ENCODE data around the gene SFT2D1. TPM values are rescaled to one million over a fixed set of nuclear protein-coding genes. Genes with fewer than 3 reads are reported as not detected.

SFT2D1 gene
- total RNA-seq, 3 donors from 2014 or later: 40.4 to 67.5 (median 53.3) TPM

DNA sequence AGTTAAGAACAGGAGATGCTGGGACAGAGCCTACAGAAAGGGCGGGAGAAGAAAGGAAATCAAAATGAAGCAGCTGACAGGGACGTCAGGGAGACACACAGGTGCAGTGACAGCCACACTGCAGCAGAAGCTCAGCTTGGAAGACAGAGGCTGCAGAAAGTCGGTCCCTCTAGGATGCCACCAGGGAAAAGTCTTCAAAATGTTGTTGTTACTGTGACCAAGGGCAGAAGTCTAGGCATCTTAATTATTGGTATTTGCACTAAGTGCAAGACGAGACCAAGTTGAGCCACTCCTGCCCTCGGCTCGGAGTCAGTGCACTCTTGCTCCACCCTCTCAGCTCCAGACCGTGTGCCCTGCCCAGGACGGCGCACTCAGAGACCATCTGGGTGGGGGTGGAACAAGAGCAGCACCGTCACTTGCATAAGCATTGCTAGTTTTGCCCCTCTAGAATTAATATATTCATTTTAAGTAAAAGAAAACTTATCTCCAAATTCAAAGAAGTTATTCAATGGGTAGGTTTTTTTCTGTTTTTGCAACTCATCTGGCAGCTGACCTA is 36.7 kb downstream of the SFT2D1 start:
- no peak overlapping the region for H3K4me3 ChIP-seq
- no peaks in the 10 kb centered on the region for H3K9me3 ChIP-seq
- DNase-seq (no peak), ATAC-seq (no peak)
- peaks cover 13% of the 10 kb centered on the region for H3K4me1 ChIP-seq (ENCODE audit: low read depth)
- no peaks in the 10 kb centered on the region for H3K36me3 ChIP-seq (ENCODE audit: low read depth)
- intact Hi-C loops (cut with DNase I, micrococcal nuclease): no loop called here
- no peak for TF ChIP-seq CTCF (IDR thresholded peaks at IDR 0.05)

GRCh38 chr6:166304106-166304505 is 38.2 kb downstream of the SFT2D1 start:
- intact Hi-C loops (cut with DNase I, micrococcal nuclease): no loop called here
- H3K36me3 ChIP-seq (ENCODE audit: low read depth): no peaks in the 10 kb centered on the region
- DNase-seq (no peak), ATAC-seq (no peak)
- H3K4me3 ChIP-seq: no peak overlapping the region
- no peak for TF ChIP-seq CTCF (IDR thresholded peaks at IDR 0.05)
- peaks cover 13% of the 10 kb centered on the region for H3K4me1 ChIP-seq (ENCODE audit: low read depth)
- H3K9me3 ChIP-seq: no peaks in the 10 kb centered on the region

DNA sequence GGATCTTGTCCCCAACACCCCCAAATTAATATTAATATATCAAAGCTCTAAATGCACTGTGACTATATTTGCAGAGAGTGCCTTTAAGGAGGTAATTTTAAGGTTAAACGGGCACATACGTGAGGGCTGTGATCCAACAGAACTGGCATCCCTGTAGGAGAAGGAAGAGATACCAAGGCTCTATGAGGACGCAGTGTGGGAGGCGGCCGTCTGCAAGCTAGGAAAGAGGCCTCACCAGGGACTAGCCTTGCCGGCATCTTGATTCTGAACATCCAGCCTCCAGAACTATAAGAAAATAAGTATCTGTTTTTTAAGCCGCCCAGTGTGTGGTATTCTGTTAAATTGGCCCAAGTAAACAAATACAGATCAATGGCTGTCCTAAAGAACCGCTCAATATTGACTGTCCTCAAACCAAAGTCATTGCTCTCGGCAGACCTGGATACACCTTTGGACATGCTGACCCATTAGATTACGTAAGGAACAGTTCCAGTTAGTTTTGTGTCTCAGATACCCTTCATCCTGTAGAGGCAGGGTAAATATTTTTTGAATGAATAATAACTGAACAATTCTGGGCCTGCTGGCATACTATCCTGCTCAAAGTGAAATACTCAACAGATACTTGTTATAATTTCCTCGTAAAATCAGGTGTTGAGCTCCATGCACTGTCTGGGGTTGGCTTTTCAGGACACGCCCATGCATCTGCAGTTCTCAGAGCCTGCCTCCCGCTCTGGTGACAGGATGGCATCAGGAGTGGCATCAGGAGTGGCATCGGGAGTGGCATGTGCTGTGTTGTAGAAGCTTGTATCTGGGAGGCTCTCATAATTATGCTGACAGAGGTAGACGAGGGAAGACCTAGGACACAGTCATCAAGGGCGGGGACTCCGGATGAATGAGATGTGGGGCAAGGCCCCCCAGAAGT is 40.5 kb downstream of the SFT2D1 start:
- Histone ChIP-seq H3K4me1 (ENCODE audit: low read depth) (peaks cover 1% of the 10 kb centered on the region), H3K9me3 (no peaks in the 10 kb centered on the region), H3K4me3 (no peak overlapping the region), H3K36me3 (ENCODE audit: low read depth) (no peaks in the 10 kb centered on the region)
- no peak for TF ChIP-seq CTCF (IDR thresholded peaks at IDR 0.05)
- no peak for DNase-seq
- intact Hi-C loops (cut with DNase I, micrococcal nuclease): no loop called here
- ATAC-seq: no peak

- no peaks in the 10 kb centered on the region for H3K36me3 ChIP-seq (ENCODE audit: low read depth)
- no peaks in the 10 kb centered on the region for H3K9me3 ChIP-seq
- no peak for ATAC-seq
- no peak for DNase-seq
- H3K4me3 ChIP-seq: no peak overlapping the region
- intact Hi-C loops (cut with DNase I, micrococcal nuclease): no loop called here
- no peaks in the 10 kb centered on the region for H3K4me1 ChIP-seq (ENCODE audit: low read depth)
- no peak for TF ChIP-seq CTCF (IDR thresholded peaks at IDR 0.05)
Measured at GRCh38 chr6:166300357-166300987, 41.9 kb downstream of the SFT2D1 start.

GRCh38 chr6:166297606-166298005 is 44.7 kb downstream of the SFT2D1 start:
- TF ChIP-seq CTCF (IDR thresholded peaks at IDR 0.05): no peak
- no peaks in the 10 kb centered on the region for H3K9me3 ChIP-seq
- no peak for ATAC-seq

More at GRCh38 chr6:166297606-166298005, 44.7 kb downstream of the SFT2D1 start:
- Histone ChIP-seq H3K36me3 (ENCODE audit: low read depth) (no peaks in the 10 kb centered on the region), H3K4me3 (no peak overlapping the region), H3K4me1 (ENCODE audit: low read depth) (no peaks in the 10 kb centered on the region)
- intact Hi-C loops (cut with DNase I, micrococcal nuclease): no loop called here
- DNase-seq: no peak
